SK-N-MC (cell line): Measurements from ENCODE around the gene IGFLR1.

Experiments
- EZH2 ChIP-seq: fragments of 200-600 bp; sonication (generic); IDR thresholded peaks from one replicate; pipeline ENCODE4 v1.6.1; 2017; ENCODE audit warnings: antibody characterized with exemption
- FOXP2 ChIP-seq: optimal IDR thresholded peaks from 2 replicates; pipeline ENCODE3; 2011; ENCODE audit warnings: mild to moderate bottlenecking, moderate library complexity; ENCODE audit not compliant: insufficient read depth; ENCODE audit errors: extremely low read length, control extremely low read depth
- POLR2AphosphoS5 ChIP-seq: IDR thresholded peaks from 2 replicates; pipeline ENCODE4 v1.6.1; 2012; ENCODE audit warnings: mild to moderate bottlenecking, low read depth, low read length, borderline replicate concordance

GRCh38 chr19:35780058-35780457, 37.8 kb upstream of the IGFLR1 start:
- TF ChIP-seq EZH2 (no peak), POLR2AphosphoS5 (no peak), FOXP2 (no peak)
